ENCODE measurements around the gene SFMBT2.

SFMBT2 gene

DNA sequence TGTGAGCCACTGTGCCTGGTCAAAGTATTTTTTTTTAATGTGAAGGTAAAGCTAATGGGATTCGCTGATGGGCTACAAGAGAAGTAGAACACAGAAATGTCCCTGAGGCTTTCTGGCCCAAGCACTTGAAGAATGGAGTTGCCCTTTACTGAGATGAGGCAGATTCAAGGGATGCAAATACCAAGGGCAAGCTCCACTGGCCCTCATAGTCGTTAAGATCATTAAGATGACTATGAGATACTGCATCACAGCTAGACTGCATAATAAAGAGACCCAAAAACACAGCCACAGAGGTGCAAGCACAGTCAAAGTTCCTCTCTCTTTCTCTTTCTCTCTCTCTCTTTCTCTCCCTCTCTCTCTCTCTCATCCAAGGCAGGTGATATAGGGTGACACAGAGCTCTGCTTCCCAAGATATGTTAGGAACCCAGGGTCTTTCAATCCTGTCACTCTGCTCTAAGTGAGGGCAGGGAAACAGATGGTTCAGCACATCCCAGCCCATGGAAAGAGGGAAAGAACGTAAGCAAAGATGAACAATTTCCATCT, 117.4 kb downstream of the SFMBT2 start:
- DNase-seq: no peak

DNA sequence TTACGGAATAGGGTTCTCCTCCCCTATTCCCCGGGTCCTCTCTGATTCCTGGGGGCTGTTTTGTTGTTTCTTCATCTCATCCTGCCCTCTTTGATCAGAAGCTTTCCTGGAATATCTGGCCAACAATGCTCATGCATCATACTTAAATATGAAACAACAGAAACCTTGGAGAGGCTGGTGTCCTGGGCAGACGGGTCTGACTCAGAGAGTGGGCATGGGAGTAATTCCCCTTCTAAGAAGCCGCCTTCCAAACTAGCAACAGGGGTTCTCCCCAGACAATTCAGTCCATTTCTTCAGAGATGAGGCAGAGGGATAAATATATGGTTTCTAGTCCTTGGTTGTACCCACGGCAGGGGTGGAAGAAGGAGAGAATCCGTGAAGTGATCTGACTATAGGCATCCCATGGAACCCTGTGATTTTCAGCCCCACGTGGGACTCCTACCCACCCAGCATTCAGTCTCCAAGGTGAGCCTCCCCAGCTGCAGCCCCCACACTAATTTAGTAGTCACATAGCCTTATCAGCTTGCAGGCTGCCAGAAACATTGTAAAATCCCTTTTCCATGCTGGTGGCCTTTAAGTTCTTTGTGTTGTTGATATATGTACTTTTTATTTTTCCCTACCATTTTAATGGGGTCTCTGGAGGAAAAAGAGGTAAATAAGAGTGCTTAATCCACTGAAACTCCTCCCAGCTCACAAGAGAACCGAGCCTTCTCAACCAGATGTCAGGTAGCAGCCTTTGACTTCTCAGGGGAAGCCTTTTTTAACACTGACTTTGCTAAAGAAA, 119.2 kb downstream of the SFMBT2 start:
- DNase-seq: no peak

DNA sequence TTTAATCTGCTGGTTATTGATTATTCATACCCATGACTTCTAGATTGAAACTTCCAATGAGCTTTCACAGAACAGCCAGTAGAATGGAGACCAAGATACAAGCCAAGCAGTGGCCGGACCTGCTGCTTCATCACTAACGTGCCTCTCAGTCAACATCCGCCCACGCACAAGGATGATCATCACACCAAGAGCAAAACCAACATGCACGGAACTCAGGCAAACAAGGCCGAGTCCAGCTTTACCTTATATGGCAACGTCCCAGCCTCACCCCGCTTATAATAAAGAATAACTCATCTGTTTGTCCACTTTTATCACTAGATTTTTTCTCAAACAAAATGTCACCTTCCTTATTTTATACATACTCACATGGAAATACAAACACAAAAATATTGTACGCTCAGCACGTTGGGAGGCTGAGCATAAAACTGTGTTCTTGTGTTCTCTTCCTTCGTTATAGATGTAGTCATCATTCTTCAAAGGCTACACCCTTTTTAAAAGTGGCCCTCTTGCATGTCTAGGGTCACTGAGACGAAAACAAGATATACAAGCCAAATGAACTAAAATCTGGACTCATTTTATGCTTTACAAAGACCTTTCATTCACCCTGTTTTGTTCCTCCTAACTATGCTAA, 122.7 kb downstream of the SFMBT2 start:
- no peak for DNase-seq

GRCh38 chr10:7287377-7287776, 123.5 kb downstream of the SFMBT2 start:
- DNase-seq: no peak

GRCh38 chr10:7285522-7286322, 125.1 kb downstream of the SFMBT2 start:
- DNase-seq: no peak

GRCh38 chr10:7283246-7283645, 127.6 kb downstream of the SFMBT2 start:
- DNase-seq: no peak

DNA sequence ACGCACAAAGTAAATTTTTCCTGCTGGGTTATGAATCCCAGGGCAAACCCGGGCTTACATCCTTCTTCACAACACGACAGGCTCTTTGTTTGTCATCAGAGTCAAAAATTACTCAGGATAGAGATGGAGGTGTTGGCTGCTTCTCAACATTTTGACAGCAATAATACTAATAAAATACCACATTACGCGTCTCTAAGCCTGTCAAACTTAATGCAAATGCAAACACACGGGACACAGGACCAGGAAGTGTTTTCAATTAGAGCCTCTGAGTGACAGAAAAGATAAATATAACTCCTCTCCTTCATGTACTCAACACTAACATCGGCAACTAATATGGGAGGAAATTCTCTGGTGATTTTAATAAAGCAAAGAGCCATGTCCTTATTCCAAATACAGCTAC, 128.4 kb downstream of the SFMBT2 start:
- DNase-seq: no peak

- DNase-seq: no peak
These were observed 129.4 kb downstream of the SFMBT2 start for GRCh38 chr10:7281429-7281828.

DNA sequence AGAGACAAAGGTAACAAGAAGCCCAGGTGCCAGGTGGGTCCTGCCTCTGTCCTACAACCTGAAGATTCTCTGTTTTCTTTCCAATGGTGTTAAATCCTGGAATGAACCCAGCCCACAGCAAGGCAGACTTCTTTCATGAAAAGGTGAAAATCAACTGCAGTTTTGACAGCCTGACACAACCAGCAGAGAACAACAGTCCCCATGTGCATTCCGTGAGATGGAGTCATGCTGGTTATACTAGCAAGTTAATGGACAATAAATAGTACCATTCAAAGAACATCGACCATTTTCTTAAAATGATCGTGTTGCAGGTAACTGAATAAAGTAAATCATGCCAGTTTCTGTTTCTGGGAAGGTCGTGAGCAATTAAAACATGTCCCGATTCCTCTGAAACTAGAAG, 131.5 kb downstream of the SFMBT2 start:
- DNase-seq: no peak

DNA sequence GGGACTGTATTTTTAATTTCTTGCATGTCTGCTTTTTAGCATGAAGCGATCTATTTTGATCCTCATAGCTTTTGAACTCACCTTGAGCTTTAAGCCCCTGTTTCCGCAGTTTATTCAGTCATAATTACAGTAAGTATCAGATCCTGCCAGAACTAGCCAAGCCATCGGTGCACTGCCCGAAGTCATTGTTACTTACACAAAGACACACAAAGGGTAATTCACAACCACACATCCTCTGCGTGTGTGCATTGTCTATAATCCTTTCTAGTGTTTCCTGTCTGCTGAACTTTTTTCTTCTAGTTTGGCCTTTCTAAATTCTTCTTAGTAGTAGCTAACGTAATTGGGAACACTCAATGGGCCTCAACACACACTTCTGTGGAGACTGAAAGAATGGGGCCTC, 133.0 kb downstream of the SFMBT2 start:
- no peak for DNase-seq

- DNase-seq: no peak
These were observed 133.4 kb downstream of the SFMBT2 start for GRCh38 chr10:7277432-7277831.

- no peak for DNase-seq
These were observed 134.9 kb downstream of the SFMBT2 start for GRCh38 chr10:7275761-7276440.

DNA sequence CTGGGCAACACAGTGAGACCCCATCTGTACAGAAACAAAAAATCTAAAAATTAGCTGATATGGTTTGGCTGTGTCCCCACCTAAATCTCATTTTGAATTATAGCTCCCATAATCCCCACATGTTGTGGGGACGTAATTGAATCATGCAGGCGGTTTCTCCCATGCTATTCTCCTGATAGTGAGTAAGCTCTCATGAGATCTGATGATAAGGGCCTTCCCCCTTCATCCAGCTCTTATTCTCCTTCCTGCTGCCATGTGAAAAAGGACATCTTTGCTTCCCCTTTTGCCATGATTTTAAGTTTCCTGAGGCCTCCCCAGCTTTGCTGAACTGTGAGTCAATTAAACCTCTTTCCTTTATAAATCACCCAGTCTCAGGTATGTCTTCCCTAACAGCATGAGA, 136.5 kb downstream of the SFMBT2 start:
- no peak for DNase-seq

- DNase-seq: no peak
These were observed 138.8 kb downstream of the SFMBT2 start for GRCh38 chr10:7272008-7272407.

DNA sequence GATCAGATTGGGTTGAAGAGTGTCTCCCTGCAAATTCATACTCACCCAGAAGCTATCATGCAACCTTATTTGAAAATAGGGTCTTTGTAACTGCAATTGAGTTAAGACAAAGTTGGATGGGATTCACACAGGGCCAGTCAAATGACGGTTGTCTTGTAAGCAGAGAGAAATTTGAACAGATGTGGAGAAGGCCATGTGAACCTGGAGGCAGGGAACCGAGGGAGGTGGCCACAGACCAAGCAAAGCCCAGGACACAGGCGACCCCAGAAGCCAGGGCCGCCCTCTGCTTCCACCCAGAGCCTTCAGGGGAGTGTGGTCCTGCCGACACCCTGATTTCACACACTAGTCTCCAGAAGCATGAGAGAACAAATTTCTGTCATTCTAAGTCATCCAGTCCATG, 140.8 kb downstream of the SFMBT2 start:
- DNase-seq: no peak

GRCh38 chr10:7267142-7267541, 143.7 kb downstream of the SFMBT2 start:
- DNase-seq: no peak

DNA sequence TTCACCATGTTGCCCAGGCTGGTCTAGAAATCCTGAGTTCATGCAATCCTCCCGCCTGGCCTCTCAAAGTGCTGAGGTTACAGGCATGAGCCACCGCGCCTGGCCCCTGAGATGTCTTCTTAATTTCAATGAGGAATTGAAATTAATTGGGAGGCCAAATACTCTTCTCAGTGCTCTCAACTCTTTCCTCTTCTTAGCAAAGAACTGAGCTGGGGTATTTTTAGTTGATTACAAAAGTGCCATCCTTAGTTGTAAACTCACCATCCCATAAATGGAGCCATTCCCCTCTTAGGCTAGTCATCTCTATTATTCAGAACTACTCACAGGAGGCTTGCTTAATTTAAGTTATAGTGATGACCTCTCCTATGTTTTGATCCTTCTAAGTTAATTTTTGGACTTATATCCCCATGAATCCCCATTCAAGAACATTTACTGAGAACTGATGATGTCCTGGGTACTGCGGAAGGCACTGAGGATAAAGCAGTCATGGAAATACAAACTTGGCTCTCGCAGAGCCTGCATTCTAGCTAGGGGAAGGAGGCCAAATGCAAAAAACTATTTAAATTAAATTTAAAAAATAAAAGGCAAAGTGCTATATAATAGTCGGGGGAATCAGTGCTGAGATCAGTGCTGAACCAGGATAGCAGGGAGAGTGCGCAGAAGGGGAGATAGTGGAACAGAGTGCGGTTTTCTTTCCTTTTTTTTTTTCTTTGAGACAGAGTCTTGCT, 145.3 kb downstream of the SFMBT2 start:
- DNase-seq: no peak

DNA sequence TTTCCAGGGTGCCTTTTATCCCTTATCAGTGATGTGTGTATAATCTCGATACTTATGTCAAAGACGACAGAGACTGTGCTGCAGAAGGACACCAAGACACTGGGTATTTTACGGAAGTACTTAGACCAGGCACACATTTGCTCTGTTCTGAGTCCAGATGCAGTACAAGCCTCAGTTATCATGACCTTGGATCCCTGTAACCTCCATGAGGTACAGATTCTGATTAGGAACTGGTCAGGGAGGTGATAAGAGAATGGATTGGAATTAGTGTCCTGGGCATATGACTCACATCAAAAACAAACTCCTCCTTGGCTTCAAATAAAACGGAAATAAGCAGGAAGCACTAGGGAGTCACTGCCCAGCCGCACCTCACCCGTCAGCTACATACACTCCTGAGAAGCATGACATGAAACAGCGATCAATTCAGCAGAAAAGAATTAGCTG, 146.5 kb downstream of the SFMBT2 start:
- no peak for DNase-seq

- DNase-seq: no peak
These were observed 147.2 kb downstream of the SFMBT2 start for GRCh38 chr10:7263616-7264015.

GRCh38 chr10:7261351-7261750, 149.5 kb downstream of the SFMBT2 start:
- DNase-seq: no peak

- no peak for DNase-seq
These were observed 149.9 kb downstream of the SFMBT2 start for GRCh38 chr10:7260912-7261311.

DNA sequence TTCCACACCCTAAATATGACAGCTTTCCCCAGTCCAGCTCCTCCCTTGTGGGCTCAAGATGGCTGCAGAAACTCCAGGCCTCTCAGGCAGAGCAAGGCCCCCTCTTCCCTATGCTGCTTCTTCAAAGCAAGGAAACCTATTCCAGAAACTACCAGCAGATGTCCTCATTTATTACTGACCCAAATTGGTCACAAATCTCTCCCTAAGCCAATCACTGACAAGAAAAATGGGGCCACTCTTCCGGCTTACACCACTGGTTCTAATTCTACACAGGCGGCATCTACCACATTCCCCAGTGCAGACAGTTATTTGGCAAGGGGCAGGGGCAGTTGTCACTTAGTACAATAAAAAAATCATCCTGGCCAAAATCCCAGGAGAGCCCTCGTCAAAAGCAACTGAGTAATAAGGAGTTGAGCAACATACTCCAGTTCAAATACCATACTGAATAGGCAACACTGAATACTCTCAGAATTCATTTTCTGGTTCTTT, 150.4 kb downstream of the SFMBT2 start:
- no peak for DNase-seq

Measured in NCI-H1105 treated with DMSO at 0.1 percent for 48 hours (cell line).